NCI-H345 treated with DMSO at 0.1 percent for 48 hours (cell line): ENCODE measurements around the gene PLA2G6.
"Not testable (repeated sequence)": the region's sequence is repeated elsewhere in the genome, so short reads cannot be mapped to it uniquely, and the experiment has no call there.

Experiments
- DNase-seq: peaks from one replicate; lab custom pipeline; 2025; ENCODE audit not compliant: unreplicated experiment; lab: John Stamatoyannopoulos, UW

PLA2G6 gene

DNA sequence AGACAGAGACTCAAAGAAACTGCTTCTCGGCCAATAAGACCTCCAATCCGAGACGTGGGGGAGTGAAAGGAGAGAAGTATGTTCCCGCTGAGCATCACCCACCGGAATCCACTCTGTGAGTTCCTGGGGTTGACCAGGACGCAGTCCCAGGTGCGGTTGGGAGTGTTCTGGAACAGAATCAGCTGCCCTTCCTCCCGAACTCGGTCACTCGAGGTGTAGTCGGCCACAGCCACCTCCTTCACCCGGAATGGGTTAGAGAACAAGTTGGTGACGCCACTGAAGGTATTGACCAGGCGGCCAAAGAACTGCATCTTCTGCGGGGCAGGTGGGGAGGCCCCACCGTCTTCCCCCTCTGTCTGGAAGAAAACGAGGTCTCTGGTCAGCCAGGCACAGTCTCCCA, 12.5 kb downstream of the PLA2G6 start:
- no peak for DNase-seq

DNA sequence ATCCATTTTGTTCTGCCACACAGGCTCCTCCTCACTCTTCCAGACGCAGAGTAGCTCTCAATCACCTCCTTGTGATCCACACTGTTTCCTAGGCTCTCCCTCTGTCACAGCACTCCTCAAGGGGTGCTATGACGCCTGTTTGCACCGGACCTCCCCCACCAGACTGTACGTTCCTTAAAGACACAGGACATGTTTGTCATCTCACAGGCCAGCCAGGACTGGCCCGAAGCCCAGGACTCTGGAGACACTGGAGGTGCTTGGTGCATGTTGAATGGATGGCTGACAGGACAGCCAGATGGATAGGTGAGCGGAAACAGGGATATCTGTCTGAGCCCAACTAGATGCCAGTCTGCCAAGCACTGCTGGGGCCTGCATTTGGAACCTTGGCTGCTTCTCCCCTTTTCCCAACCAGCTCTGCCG, 13.6 kb downstream of the PLA2G6 start:
- DNase-seq: no peak

- DNase-seq: no peak
These were observed 15.6 kb downstream of the PLA2G6 start for GRCh38 chr22:38165922-38166593.

- no peak for DNase-seq
These were observed 17.1 kb downstream of the PLA2G6 start for GRCh38 chr22:38164551-38164918.

- DNase-seq: no peak
These were observed 17.6 kb downstream of the PLA2G6 start for GRCh38 chr22:38163844-38164550.

DNA sequence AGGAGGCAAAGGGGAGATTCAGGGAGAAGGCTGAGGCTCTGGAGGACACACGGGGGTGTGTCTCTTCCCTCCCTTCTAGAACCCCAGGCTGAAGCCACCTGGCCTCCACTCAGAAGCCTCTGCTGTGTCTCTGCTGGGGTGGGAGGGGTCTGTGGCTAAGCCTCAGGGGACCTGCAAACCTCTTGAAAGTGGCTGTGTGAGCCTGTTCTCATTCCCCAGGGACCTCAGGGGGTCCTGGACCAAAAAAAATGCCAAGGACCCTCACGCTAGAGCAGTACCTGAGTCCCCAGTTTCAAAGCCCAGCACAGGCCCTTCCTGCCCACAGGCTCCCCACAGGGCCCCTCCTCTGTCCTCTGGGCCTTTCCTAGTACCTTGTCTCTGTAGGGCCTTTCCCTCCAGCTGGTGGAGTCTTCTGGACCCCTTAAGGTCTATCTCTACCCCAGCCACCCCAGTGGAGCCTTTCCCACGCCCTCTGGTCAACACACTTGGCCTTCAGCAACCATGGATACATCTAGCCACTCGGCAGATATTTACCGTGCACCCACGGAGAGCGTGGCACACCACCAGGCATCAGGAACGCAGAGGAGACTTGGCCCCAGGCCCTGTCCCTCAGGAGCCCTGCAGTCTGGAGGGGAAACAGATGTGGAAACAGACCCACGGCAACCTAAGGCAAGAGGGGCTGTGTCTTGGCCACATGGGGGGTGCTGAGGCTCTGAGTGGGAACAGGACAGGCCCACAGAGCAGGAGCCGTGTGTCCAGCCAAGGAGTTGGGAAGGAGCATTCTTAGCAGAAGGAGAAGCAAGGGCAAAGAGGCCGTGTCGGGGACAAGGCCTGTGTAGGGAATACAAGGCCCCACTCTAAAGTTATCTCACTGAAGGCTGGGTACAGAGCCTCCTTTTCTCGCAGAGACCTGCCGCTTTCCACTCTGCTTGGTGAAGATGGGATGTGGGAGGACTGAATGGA, 18.5 kb downstream of the PLA2G6 start:
- DNase-seq: no peak

DNA sequence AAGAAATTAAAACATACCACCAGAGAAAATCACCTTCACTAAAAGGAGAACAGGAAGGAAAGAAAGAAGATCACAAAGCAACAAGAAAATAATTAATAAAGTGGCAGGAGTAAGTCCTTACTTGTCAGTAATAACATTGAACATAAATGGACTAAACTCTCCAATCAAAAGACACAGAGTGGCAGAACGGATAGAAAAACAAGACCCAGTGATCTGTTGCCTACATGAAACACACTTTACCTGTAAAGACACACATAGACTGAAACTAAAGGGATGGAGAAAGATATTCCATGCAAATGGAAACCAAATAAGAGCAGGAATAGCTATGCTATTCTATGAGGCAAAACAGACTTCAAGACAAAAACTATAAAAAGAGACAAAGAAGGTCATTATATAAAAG, 25.9 kb downstream of the PLA2G6 start:
- no peak for DNase-seq

GRCh38 chr22:38154563-38154915, 27.1 kb downstream of the PLA2G6 start:
- not testable (repeated sequence) for DNase-seq

GRCh38 chr22:38153821-38154562, 27.6 kb downstream of the PLA2G6 start:
- DNase-seq: no peak

DNA sequence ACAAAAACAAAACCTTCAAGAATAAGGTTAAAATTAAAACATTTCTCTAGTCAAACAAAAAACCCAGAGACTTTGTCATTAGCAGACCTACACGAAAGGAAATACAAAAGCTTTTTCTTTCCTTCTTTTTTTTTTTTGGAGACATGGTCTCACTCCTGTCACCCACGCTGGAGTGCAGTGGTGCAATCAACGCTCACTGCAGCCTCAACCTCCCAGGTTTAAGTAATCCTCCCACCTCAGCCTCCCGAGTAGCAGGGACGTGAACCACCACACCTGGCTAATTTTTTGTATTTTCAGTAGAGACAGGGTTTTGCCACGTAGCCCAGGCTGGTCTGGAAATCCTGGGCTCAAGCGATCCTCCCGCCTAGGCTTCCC, 30.5 kb downstream of the PLA2G6 start:
- no peak for DNase-seq

DNA sequence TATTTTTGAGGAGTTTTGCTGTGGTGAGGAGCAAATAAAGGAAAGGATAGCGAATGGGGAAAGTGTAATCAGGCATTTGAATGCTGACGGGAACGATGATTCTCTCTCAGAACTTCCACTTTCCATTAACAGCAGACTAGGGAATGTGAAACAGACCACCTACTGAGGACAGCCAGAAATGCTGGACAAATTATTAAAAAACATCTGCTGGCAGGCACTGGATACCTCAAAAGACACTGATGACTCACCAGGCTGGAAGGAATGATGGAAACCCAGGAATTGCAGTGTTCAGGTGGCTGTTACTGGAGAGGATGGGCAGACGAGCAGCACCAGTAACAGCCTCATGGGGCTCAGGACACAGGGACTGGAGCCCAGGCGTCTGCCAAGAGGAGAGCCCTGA, 33.4 kb downstream of the PLA2G6 start:
- no peak for DNase-seq

DNA sequence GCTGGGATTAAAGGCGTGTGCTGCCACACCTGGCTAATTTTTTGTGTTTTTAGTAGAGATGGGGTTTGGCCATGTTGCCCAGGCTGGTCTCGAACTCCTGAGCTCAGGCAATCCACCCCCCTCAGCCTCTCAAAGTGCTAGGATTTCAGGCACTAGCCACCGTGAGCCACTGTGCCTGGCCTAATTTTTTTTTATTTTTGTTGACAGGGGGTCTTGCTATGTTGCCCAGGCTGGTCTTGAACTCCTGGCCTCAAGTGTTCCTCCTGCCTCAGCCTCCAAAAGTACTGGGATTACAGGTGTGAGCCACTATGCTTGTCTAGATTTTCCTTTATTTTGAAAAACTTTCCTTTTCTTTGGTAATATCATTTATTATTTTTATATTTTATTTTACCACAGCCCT, 35.5 kb downstream of the PLA2G6 start:
- DNase-seq: not testable (repeated sequence)

- no peak for DNase-seq
These were observed 37.6 kb downstream of the PLA2G6 start for GRCh38 chr22:38144025-38144405.

DNA sequence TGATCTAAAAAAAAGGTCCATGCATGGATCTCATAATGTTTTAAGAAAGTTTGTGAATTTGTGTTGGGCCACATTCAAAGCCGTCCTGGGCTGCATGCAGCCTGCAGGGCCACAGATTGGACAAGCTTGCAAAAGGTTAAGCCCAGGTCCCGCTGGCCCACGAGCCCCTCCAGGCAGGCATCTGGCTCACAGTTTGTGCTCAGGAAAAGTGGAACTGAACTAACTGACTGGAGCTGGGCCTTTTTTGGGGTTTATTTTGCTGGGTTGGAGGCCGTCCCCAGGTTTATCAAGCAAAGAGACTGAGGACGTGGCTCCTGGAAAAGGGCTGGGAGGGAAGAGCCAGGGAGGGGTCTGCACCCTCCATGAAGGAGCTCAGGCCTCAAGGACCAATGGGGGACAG, 39.0 kb downstream of the PLA2G6 start:
- no peak for DNase-seq

- no peak for DNase-seq
These were observed 40.2 kb downstream of the PLA2G6 start for GRCh38 chr22:38141217-38141973.

GRCh38 chr22:38139901-38140300, 41.7 kb downstream of the PLA2G6 start:
- no peak for DNase-seq

DNA sequence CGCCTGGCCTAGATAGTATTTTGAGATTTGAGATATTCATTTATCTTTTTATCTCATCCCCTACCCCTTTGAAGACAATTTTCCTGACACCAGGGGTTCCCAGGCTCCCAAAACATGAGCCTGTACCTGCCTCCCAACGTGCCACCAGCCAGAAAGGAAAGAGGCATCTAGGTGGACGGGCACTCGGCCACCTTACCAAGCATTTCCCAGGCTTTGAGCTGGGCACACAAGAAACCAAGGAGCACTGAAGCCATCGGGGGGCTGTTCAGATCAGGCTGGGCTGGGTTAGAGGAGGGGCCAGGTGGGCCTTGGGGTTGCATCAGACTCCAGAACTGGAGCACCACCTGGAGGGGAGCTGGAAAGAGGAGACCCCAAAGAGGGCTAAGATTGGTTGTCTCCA, 42.7 kb downstream of the PLA2G6 start:
- no peak for DNase-seq

- DNase-seq: no peak
These were observed 43.5 kb downstream of the PLA2G6 start for GRCh38 chr22:38137876-38138687.

DNA sequence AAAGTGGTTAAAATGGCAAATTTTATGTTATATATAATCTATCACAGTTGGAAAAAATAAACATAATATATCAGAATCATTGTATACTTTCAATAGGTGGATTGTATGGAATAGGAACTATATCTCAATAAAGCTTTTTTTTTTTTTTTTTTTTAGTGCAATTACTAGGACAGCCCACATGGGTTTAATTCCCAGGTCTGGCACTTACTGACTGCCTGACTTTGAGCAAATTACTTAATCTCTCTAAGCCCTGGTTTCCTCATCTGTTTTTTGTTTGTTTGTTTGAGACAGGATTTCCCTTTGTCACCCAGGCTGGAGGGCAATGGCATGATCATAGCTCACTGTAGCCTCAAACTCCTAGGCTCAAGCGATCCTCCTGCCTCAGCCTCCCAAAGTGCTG, 45.0 kb downstream of the PLA2G6 start:
- no peak for DNase-seq
